Dendritic cell treated with granulocyte-macrophage colony-stimulating factor and Interleukin-4, amounts not matched to agents 40 ng/mL and 50 ng/mL, for 4 days (primary cell): ENCODE measurements around the gene DRC7.

Experiments used
- H3K27ac Mint-ChIP-seq: one replicate; pipeline ENCODE4 v1.8.0; 2022; ENCODE audit warnings: mild to moderate bottlenecking, mixed read lengths
- H3K27me3 Mint-ChIP-seq: one replicate; pipeline ENCODE4 v1.8.0; 2022; ENCODE audit warnings: mild to moderate bottlenecking, mixed read lengths
- H3K36me3 Mint-ChIP-seq: one replicate; pipeline ENCODE4 v1.8.0; 2022; ENCODE audit warnings: low read depth, mixed read lengths
- H3K4me1 Mint-ChIP-seq: one replicate; pipeline ENCODE4 v1.8.0; 2022; ENCODE audit warnings: low read depth, mixed read lengths
- H3K4me3 Mint-ChIP-seq: one replicate; pipeline ENCODE4 v1.8.0; 2022; ENCODE audit warnings: mild to moderate bottlenecking, moderate library complexity, mixed read lengths
- H3K9me3 Mint-ChIP-seq: one replicate; pipeline ENCODE4 v1.8.0; 2022; ENCODE audit warnings: mixed read lengths
- intact Hi-C: fragments of 100-400 bp; cut with micrococcal nuclease; formaldehyde crosslinking; loops from one replicate; pipeline ENCODE4 v1.15.0; 2022

The DRC7 gene

GRCh38 chr16:57759541-57760356 is 65.1 kb downstream of the DRC7 start:
- Mint-ChIP-seq H3K4me1 (peaks cover 23% of the 10 kb centered on the region), H3K36me3 (peaks cover 94% of the 10 kb centered on the region), H3K27ac (no peak overlapping the region), H3K9me3 (no peaks in the 10 kb centered on the region), H3K4me3 (no peak overlapping the region), H3K27me3 (no peaks in the 10 kb centered on the region)
- intact Hi-C loops: no loop called here

- H3K4me3 Mint-ChIP-seq: no peak overlapping the region
- H3K27ac Mint-ChIP-seq: no peak overlapping the region
- peaks cover 31% of the 10 kb centered on the region for H3K4me1 Mint-ChIP-seq
- no peaks in the 10 kb centered on the region for H3K27me3 Mint-ChIP-seq
- intact Hi-C loops: no loop called here
- peaks cover 94% of the 10 kb centered on the region for H3K36me3 Mint-ChIP-seq
- no peaks in the 10 kb centered on the region for H3K9me3 Mint-ChIP-seq
Observed at GRCh38 chr16:57760357-57761160, 66.0 kb downstream of the DRC7 start.

- H3K27me3 Mint-ChIP-seq: no peaks in the 10 kb centered on the region
- peaks cover 94% of the 10 kb centered on the region for H3K36me3 Mint-ChIP-seq
- H3K4me1 Mint-ChIP-seq: peaks cover 31% of the 10 kb centered on the region
- H3K4me3 Mint-ChIP-seq: no peak overlapping the region
- no peak overlapping the region for H3K27ac Mint-ChIP-seq
- intact Hi-C loops: no loop called here
- no peaks in the 10 kb centered on the region for H3K9me3 Mint-ChIP-seq
Observed at GRCh38 chr16:57761301-57761700, 66.7 kb downstream of the DRC7 start.

GRCh38 chr16:57761957-57762356 is 67.4 kb downstream of the DRC7 start:
- no peak overlapping the region for H3K4me3 Mint-ChIP-seq
- intact Hi-C loops: no loop called here

GRCh38 chr16:57762365-57763040 is 67.9 kb downstream of the DRC7 start:
- Mint-ChIP-seq H3K4me1 (peaks cover 29% of the 10 kb centered on the region), H3K27me3 (no peaks in the 10 kb centered on the region), H3K4me3 (no peak overlapping the region), H3K27ac (no peak overlapping the region), H3K9me3 (no peaks in the 10 kb centered on the region), H3K36me3 (peaks cover 100% of the 10 kb centered on the region)
- intact Hi-C loops: no loop called here

More at GRCh38 chr16:57761957-57762356, 67.4 kb downstream of the DRC7 start:
- H3K36me3 Mint-ChIP-seq: peaks cover 97% of the 10 kb centered on the region
- H3K9me3 Mint-ChIP-seq: no peaks in the 10 kb centered on the region
- peaks cover 29% of the 10 kb centered on the region for H3K4me1 Mint-ChIP-seq
- H3K27ac Mint-ChIP-seq: no peak overlapping the region
- no peaks in the 10 kb centered on the region for H3K27me3 Mint-ChIP-seq

- Mint-ChIP-seq H3K27me3 (no peaks in the 10 kb centered on the region), H3K27ac (no peak overlapping the region), H3K4me3 (no peak overlapping the region), H3K36me3 (peaks cover 100% of the 10 kb centered on the region), H3K4me1 (peaks cover 29% of the 10 kb centered on the region), H3K9me3 (no peaks in the 10 kb centered on the region)
- intact Hi-C loops: no loop called here
Observed at GRCh38 chr16:57763285-57764005, 68.8 kb downstream of the DRC7 start.

- H3K9me3 Mint-ChIP-seq: no peaks in the 10 kb centered on the region
- no peak overlapping the region for H3K4me3 Mint-ChIP-seq
- intact Hi-C loops: no loop called here
Observed at GRCh38 chr16:57764006-57764340, 69.4 kb downstream of the DRC7 start.

GRCh38 chr16:57764341-57765159 is 69.9 kb downstream of the DRC7 start:
- intact Hi-C loops: no loop called here
- Mint-ChIP-seq H3K4me1 (peaks cover 29% of the 10 kb centered on the region), H3K9me3 (no peaks in the 10 kb centered on the region), H3K36me3 (peaks cover 100% of the 10 kb centered on the region), H3K27ac (peak overlapping the region; percentile 26), H3K4me3 (peak overlapping the region; percentile 24), H3K27me3 (no peaks in the 10 kb centered on the region)

More at GRCh38 chr16:57764006-57764340, 69.4 kb downstream of the DRC7 start:
- peaks cover 100% of the 10 kb centered on the region for H3K36me3 Mint-ChIP-seq
- H3K27me3 Mint-ChIP-seq: no peaks in the 10 kb centered on the region
- no peak overlapping the region for H3K27ac Mint-ChIP-seq
- H3K4me1 Mint-ChIP-seq: peaks cover 29% of the 10 kb centered on the region

- intact Hi-C loops: no loop called here
- Mint-ChIP-seq H3K27me3 (no peaks in the 10 kb centered on the region), H3K27ac (no peak overlapping the region), H3K9me3 (no peaks in the 10 kb centered on the region), H3K36me3 (peaks cover 100% of the 10 kb centered on the region), H3K4me3 (no peak overlapping the region), H3K4me1 (peaks cover 24% of the 10 kb centered on the region)
Observed at GRCh38 chr16:57765160-57765728, 70.6 kb downstream of the DRC7 start.

- H3K4me3 Mint-ChIP-seq: no peak overlapping the region
- H3K27me3 Mint-ChIP-seq: no peaks in the 10 kb centered on the region
- peaks cover 100% of the 10 kb centered on the region for H3K36me3 Mint-ChIP-seq
- H3K27ac Mint-ChIP-seq: no peak overlapping the region
- intact Hi-C loops: no loop called here
- H3K4me1 Mint-ChIP-seq: peaks cover 22% of the 10 kb centered on the region
- no peaks in the 10 kb centered on the region for H3K9me3 Mint-ChIP-seq
Observed at GRCh38 chr16:57766714-57767348, 72.2 kb downstream of the DRC7 start.

- H3K4me1 Mint-ChIP-seq: peaks cover 20% of the 10 kb centered on the region
- no peak overlapping the region for H3K4me3 Mint-ChIP-seq
- peaks cover 90% of the 10 kb centered on the region for H3K36me3 Mint-ChIP-seq
- H3K27me3 Mint-ChIP-seq: no peaks in the 10 kb centered on the region
- no peaks in the 10 kb centered on the region for H3K9me3 Mint-ChIP-seq
- intact Hi-C loops: no loop called here
- no peak overlapping the region for H3K27ac Mint-ChIP-seq
Observed at GRCh38 chr16:57769541-57770145, 75.0 kb downstream of the DRC7 start.

GRCh38 chr16:57770361-57770760 is 75.8 kb downstream of the DRC7 start:
- H3K4me3 Mint-ChIP-seq: no peak overlapping the region
- H3K27ac Mint-ChIP-seq: no peak overlapping the region
- intact Hi-C loops: no loop called here
- no peaks in the 10 kb centered on the region for H3K9me3 Mint-ChIP-seq
- H3K27me3 Mint-ChIP-seq: no peaks in the 10 kb centered on the region
- peaks cover 20% of the 10 kb centered on the region for H3K4me1 Mint-ChIP-seq
- H3K36me3 Mint-ChIP-seq: peaks cover 90% of the 10 kb centered on the region
